Fibroblast of the conjunctiva (primary cell): Measurements from ENCODE around the gene PCSK6.
A peak's percentile ranks its signal among the peaks of the same experiment; 100 is the strongest.
"Not testable (repeated sequence)": the region's sequence is repeated elsewhere in the genome, so short reads cannot be mapped to it uniquely, and the experiment has no call there.

ENCODE experiments used
- DNase-seq: peaks from one replicate; pipeline ENCODE4 v3.0.0-alpha.2; 2010; ENCODE audit warnings: low read depth

Gene PCSK6

DNA sequence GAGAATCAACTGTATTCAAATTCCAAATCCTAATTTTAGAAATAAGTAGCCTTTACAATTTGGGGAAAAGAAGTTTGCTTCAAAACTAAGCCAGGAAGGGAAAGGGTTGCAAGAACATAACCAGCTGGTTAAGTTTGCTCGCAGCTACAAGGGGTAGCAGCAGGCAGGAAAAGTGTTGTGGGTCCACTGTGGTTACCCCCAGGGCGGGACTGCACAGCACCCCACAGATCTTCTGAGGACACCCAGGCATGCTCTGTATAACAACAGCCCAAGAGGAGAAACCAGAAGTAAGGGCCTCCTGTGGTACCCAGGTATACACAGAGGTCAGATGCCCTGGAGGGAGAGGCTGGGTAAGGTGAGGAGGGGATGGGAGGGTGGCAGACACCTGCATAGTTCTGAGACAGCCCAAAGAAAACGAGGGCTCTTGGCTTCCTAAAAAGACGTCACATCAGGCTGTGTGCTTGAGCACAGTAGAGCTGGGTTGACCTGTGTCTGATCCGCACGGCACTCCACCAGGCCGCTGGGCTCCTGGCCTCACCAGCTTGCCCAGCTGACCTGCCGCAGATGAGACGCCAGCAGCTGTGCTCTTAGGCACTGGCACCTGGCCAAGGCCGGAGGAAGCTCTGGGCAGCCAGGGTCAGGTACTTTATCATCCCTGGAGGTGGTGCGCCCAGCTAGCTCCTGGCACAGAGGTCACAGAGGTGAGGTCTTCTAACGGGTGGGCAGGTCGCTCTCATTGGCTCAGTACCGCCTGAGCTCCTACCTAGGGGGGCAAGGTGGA, 112.7 kb downstream of the PCSK6 start:
- no peak for DNase-seq

- DNase-seq, result not testable (repeated sequence)
Observed at GRCh38 chr15:101375006-101375405, 114.5 kb downstream of the PCSK6 start.

DNA sequence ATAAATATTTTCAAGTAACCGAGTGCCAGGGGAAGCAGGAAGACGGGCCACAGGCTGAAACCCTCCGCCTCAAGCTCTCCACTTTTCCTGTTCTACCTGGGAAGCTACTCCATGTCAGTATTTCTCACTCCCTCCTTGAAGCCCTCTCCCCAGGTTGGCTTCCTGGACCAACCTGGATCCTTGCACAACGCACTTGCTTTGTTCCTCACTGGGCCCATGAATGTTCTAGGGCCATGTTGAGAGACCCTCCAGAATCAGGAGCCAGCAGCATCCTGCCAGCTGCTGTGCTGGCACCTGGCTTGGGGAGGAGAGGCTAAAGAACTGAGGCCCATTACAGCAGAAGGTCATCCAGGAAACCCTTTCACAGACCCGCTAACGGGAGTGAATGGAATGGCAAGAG, 115.2 kb downstream of the PCSK6 start:
- no peak for DNase-seq

GRCh38 chr15:101373577-101373976, 115.9 kb downstream of the PCSK6 start:
- no peak for DNase-seq

GRCh38 chr15:101372960-101373525, 116.5 kb downstream of the PCSK6 start:
- no peak for DNase-seq

DNA sequence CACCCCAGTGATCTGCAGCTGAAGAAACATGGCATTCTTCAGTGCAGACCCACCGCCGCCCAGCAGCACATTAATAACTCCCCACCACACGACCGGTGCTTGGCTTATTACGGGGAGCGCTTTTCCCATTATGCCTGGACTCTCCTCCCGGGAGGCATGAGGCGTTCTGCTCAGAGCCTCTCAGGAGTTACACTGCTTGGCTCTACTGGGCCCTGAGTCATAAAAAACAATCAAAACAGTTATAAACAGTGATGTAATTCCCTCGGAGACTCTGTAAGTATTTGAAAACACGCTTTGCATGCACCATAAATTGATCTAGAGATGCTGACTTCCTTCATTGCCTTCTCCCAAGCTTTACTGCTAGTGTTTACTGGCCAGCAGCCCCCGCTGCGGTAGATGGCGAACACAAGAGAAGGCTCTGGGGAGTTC, 117.3 kb downstream of the PCSK6 start:
- DNase-seq, result peak; percentile 58

- DNase-seq, result no peak
Observed at GRCh38 chr15:101371519-101371918, 118.0 kb downstream of the PCSK6 start.

DNA sequence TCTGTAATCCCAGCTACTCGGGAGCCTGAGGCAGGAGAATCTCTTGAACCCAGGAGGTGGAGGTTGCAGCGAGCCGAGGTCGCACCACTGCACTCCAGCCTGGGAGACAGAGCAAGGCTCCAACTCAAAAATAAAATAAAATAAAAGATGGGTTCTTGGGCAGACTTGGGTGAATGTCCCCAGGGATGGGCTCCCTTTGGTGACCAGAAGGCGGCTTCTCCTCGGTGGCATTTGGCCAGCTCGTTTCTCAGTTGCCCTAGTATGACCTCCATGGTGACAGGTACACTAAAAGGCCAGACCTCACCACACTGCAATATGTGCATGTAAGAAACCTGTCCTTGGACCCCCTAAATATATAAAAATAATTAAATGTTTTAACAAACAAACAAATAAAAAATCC, 118.4 kb downstream of the PCSK6 start:
- DNase-seq, result no peak

GRCh38 chr15:101370330-101371024, 119.0 kb downstream of the PCSK6 start:
- no peak for DNase-seq

- no peak for DNase-seq
Observed at GRCh38 chr15:101369676-101370075, 119.8 kb downstream of the PCSK6 start.

DNA sequence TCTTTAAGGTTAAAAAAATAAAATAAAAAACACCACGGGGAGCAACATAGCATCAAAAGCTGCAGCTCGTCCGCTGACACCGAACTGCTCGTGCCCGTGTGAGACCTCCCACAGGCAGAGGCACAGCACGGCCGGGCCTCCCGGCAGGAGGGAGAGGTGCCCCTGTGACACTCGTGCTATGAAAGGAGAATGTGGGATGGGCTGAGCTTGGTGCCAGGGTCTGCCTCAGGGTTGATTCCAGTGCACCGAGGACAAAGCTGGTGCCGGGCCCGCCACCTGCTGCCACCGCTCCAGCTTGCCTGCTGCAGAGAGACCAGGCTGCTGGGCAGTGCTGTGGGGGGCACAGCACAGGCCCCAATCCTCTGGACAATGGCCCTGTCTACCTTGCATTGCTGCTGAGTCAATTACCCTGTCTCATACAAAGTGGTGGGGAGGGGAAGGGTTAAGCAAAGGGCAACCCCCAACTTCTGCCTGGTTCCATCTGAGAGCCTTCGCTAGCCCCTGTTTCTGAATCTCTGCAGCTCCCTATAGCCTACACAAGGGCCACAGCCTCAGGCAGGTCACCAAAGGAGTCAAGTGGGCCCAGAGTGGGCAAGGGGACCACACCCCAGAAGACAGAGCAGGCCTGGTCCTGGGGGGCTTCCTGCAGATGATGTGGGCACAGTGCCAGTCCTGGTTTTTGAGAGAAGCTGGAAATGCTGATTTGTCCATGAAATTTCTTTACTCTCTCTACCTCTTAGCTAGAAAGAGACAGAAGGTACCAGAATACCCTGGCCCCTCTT, 120.5 kb downstream of the PCSK6 start:
- no peak for DNase-seq

DNA sequence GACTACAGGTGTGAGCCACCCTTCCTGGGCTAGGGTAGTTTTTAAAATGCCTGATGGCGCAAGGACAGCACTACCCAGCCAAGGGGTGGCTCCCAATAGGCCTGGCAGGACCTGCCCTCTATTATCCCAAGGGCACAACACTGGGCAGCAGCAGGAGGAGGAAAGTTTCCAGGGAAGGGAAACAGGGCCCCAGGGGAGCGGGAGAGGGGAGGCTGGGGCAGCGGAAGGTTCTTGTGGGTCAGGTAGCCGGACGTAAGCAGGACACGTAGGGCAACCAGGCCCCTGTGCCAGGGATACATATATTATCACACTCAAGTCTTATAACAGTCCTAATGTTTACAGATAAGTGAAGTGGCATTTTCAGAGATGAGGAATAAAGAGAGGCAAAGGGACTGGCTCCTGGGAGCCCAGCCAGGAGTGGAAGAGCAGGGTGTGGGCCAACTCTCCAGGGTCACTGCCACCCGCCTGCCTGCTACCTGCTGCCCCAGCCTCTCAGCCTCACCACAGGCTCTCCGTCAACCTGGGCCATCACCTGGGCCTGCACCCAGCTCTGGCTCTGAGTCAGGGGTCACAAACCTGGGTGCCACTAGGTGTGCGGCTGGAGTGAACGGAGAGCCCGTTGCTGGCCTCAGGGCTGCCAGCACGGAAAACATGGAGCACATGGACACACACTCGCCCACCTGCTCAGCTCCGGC, 121.3 kb downstream of the PCSK6 start:
- no peak for DNase-seq

GRCh38 chr15:101366853-101367252, 122.7 kb downstream of the PCSK6 start:
- DNase-seq, result no peak

GRCh38 chr15:101362986-101363566, 126.4 kb downstream of the PCSK6 start:
- DNase-seq, result no peak

DNA sequence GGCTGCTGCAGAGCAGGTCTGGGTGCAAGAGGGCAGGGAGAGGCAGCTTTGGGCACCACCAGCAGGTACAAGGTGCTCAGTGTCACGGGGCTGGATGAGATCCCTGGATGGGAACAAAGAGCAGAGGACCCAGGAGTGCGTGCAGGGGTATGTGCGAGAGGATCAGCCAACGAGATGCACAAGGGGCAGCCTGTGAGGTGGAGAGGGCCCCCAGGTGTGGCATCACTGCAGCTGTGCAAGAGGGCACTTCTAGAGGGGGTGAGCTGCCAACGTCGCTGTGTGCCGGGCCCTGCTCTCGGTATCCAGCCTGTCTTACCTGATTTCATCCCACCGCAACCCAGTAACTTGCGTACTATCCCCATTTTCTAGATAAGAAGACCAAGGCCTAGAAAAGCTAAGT, 127.1 kb downstream of the PCSK6 start:
- DNase-seq, result no peak

- DNase-seq, result no peak
Observed at GRCh38 chr15:101361418-101361817, 128.1 kb downstream of the PCSK6 start.

DNA sequence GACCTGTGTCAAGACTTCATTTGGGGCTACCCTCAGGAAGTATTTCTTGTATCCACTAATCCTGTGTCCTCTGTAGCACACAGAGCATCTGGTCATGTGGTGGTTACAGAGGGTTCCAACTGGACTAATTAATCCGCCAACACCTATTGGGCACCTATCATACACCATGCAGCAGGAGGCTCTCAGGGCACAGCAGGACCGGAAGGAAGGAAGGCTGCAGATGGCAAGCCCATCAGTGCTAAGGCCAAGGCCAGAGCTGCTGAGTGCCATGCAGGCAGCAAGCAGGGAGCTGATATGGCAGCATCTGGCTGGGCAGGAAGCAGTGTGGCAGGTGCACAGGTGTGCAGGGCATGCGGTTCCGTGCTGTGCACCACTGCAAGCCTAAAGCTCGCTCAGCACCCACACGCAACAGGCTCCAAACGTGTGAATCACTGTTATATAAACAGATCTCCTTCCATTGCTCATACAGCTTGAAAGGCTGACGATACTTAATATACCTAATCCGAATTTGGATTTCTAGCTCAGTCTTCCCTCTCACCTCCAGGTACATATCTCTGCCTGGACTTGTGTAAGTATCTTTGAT, 130.1 kb downstream of the PCSK6 start:
- DNase-seq, result no peak

DNA sequence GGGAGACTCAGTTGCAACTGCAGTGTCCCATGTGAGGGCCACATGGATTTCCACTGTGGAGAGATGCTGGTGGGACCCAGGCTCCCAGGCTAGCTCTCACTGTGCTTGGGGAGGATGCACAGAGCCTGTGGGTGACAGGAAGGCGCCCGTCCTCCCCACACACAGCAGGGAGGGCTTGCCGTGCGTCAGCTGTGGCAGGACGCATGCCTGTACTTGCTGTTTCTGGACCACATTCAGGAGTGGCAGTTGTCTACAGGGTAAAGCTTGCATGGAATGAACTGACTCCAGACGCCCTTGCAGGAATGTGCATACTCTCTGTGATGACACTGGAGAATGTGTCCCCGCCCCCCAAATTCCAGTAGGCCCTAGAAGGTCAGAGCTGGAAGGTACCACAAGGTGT, 130.6 kb downstream of the PCSK6 start:
- DNase-seq, result no peak

GRCh38 chr15:101357885-101358284, 131.6 kb downstream of the PCSK6 start:
- no peak for DNase-seq

- no peak for DNase-seq
Observed at GRCh38 chr15:101357333-101357732, 132.2 kb downstream of the PCSK6 start.
